ENCODE measurements around the gene RNASE13.

RNASE13 gene

DNA sequence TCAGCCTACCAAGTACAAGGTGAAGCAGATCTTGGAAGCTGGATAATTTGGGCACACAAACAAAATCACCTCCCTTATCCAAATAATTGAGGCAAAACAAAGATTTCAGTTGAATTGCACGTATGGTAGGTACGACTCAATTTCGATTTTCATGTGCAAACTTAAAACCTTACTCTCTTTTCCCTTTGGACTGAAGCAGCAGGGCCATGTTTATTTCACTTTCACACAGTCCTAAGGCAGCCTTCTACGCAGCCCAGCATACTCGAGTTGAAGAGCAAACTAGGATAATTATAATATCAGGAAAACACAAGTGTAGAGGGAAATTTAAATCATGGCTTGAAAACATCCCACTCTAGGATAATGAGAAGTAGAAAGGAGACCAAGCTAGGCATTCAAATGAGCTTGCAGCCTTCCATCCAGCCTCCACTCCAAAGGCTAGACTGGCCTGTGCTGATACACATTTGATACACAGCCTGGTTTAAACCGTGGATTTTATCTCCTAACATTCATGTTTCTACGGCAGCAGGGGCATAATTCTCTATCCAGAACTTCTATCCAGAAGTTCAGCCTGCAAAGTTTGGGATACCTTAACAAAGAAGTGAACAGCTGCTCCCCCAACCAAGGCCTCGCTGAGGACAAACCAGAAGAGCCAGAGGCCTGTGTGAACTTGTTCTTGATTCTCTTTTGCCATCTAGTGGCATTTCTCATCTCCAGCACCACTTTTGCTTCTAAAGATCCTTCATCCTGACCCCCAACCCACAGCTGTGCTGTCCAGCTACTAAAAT lies 5.2 kb upstream of the RNASE13 start:
- TF ChIP-seq, protein P1, sequence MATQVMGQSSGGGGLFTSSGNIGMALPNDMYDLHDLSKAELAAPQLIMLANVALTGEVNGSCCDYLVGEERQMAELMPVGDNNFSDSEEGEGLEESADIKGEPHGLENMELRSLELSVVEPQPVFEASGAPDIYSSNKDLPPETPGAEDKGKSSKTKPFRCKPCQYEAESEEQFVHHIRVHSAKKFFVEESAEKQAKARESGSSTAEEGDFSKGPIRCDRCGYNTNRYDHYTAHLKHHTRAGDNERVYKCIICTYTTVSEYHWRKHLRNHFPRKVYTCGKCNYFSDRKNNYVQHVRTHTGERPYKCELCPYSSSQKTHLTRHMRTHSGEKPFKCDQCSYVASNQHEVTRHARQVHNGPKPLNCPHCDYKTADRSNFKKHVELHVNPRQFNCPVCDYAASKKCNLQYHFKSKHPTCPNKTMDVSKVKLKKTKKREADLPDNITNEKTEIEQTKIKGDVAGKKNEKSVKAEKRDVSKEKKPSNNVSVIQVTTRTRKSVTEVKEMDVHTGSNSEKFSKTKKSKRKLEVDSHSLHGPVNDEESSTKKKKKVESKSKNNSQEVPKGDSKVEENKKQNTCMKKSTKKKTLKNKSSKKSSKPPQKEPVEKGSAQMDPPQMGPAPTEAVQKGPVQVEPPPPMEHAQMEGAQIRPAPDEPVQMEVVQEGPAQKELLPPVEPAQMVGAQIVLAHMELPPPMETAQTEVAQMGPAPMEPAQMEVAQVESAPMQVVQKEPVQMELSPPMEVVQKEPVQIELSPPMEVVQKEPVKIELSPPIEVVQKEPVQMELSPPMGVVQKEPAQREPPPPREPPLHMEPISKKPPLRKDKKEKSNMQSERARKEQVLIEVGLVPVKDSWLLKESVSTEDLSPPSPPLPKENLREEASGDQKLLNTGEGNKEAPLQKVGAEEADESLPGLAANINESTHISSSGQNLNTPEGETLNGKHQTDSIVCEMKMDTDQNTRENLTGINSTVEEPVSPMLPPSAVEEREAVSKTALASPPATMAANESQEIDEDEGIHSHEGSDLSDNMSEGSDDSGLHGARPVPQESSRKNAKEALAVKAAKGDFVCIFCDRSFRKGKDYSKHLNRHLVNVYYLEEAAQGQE (IDR thresholded peaks at IDR 0.05; ENCODE audit: insufficient read depth in 1 of 2, low read depth in 2 of 2, low read length in 2 of 2), result no peak
- no peak for TF ChIP-seq SIN3A (IDR thresholded peaks at IDR 0.05; ENCODE audit: borderline replicate concordance, insufficient read depth, low read length)
- no peak for TF ChIP-seq FOXP2 (optimal IDR thresholded peaks at IDR 0.05; ENCODE audit: borderline replicate concordance, extremely low read depth, extremely low read length, insufficient read depth)
- no peak for TF ChIP-seq POLR2AphosphoS5 (IDR thresholded peaks at IDR 0.05; ENCODE audit: low read depth, low read length)
- TF ChIP-seq TAF1 (IDR thresholded peaks at IDR 0.05; ENCODE audit: borderline replicate concordance, insufficient read depth, low read length), result no peak

DNA sequence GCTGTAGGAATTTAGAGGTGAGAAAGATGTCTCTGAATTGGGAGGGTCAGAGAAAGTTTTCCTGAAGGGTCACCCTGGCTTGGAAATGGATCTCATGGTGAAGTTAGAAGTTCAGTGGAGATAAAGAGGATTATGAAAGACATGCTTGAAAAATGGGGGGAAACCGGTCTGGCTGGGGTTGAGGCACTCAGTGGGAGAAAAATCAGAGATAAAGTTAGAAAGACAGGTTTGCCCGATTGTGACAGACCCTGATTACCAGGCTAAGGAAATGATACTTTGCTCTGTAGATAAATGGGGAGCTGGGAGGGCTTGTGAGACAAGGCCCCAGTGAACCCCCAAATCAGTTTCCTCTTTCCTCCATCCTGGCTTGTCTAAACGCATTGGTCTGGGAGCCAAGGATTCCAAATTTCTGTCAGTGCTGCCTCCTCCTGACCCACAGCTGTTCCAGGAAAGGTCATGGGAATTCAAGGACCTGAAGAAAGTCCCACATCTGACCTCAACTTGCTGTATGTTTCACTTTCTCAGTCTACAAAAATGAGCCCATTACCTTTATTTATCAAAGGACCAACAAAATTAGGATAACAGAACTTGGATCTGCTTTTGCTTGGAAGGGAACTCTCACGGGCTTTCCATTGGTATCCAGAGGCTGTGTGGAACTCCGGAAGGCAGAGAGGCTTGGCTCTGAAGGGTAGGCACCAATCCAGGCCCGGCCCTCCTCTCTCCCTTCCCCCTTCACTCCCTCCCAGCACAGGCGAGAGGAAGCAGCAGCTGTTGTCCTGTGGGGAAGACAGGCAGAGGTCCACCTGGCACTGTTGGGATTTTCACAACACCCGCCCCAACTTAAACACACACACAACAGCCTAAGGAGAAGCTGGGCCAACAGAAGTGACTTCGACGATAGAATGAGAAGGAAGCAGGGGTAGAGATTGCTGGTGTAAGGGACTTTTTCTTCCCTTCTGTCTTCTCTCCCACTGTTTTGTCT lies 4.1 kb upstream of the RNASE13 start:
- no peak for TF ChIP-seq SIN3A (IDR thresholded peaks at IDR 0.05; ENCODE audit: borderline replicate concordance, insufficient read depth, low read length)
- TF ChIP-seq POLR2AphosphoS5 (IDR thresholded peaks at IDR 0.05; ENCODE audit: low read depth, low read length), result no peak
- no peak for TF ChIP-seq TAF1 (IDR thresholded peaks at IDR 0.05; ENCODE audit: borderline replicate concordance, insufficient read depth, low read length)
- TF ChIP-seq, protein P1 (IDR thresholded peaks at IDR 0.05; ENCODE audit: insufficient read depth in 1 of 2, low read depth in 2 of 2, low read length in 2 of 2), result no peak
- no peak for TF ChIP-seq FOXP2 (optimal IDR thresholded peaks at IDR 0.05; ENCODE audit: borderline replicate concordance, extremely low read depth, extremely low read length, insufficient read depth)

GRCh38 chr14:21037156-21037555 lies 2.5 kb upstream of the RNASE13 start:
- TF ChIP-seq POLR2AphosphoS5 (IDR thresholded peaks at IDR 0.05; ENCODE audit: low read depth, low read length) (no peak), FOXP2 (optimal IDR thresholded peaks at IDR 0.05; ENCODE audit: borderline replicate concordance, extremely low read depth, extremely low read length, insufficient read depth) (no peak), TAF1 (IDR thresholded peaks at IDR 0.05; ENCODE audit: borderline replicate concordance, insufficient read depth, low read length) (no peak)
- TF ChIP-seq, protein P1 (IDR thresholded peaks at IDR 0.05; ENCODE audit: insufficient read depth in 1 of 2, low read depth in 2 of 2, low read length in 2 of 2), result no peak

DNA sequence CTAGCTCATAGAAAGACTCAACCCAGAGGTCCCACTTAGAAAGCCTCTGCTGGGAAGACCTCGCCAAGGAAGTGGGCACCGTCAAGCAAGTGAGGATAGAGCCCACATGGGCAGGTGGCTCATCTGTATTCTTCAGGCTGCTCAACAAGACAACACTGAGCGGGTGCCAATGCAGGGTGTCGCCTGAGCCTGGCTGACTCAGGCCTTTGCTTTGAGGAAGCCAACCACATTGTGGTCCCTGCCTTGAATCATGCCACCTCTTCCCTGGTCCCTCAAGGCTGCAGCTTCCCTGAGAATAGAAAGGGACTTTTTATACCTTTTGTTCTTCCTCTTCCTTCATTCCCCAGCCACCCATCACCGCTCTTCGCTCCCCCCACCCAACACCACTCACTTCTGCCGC lies 2.1 kb upstream of the RNASE13 start:
- TF ChIP-seq SIN3A (IDR thresholded peaks at IDR 0.05; ENCODE audit: borderline replicate concordance, insufficient read depth, low read length), result no peak

DNA sequence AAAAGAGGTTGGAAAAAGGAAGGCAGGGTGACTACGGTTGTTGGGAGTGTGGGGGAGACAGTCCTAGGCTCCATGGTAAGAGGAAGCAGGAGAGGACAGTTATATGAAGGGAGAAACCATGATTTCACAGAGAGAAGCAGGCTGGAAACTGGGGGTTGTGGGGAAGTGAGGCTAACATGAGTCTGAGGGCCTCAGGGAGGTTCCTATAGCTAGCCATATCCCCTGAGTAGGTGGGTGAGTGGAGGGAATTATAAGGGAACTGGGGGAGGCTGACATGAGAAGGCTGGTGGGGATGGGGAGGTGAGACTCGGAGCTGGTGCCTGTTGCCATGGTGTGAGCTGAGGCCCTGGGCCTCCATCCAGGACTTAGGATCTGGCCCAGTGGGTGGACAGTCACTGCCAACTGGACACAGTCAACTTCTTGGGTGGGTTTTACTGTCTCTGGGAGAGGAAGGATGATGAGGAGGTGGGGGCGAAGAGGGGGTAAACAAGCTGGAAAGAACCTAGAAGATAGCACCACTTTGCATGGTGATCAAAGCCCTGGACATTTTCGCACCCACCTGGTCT lies 1.4 kb downstream of the RNASE13 start:
- no peak for TF ChIP-seq POLR2AphosphoS5 (IDR thresholded peaks at IDR 0.05; ENCODE audit: low read depth, low read length)
- TF ChIP-seq TAF1 (IDR thresholded peaks at IDR 0.05; ENCODE audit: borderline replicate concordance, insufficient read depth, low read length), result no peak
- TF ChIP-seq FOXP2 (optimal IDR thresholded peaks at IDR 0.05; ENCODE audit: borderline replicate concordance, extremely low read depth, extremely low read length, insufficient read depth), result no peak
- TF ChIP-seq, protein P1 (IDR thresholded peaks at IDR 0.05; ENCODE audit: insufficient read depth in 1 of 2, low read depth in 2 of 2, low read length in 2 of 2), result no peak
- TF ChIP-seq SIN3A (IDR thresholded peaks at IDR 0.05; ENCODE audit: borderline replicate concordance, insufficient read depth, low read length), result no peak

Data from PFSK-1 (cell line).